Measurements from ENCODE around the gene GPR21. TPM values are rescaled to one million over a fixed set of nuclear protein-coding genes. Genes with fewer than 3 reads are reported as not detected.

Gene GPR21
- total RNA-seq, 2 donors from 2014 or later, result 0.97 TPM; not detected in 1

DNA sequence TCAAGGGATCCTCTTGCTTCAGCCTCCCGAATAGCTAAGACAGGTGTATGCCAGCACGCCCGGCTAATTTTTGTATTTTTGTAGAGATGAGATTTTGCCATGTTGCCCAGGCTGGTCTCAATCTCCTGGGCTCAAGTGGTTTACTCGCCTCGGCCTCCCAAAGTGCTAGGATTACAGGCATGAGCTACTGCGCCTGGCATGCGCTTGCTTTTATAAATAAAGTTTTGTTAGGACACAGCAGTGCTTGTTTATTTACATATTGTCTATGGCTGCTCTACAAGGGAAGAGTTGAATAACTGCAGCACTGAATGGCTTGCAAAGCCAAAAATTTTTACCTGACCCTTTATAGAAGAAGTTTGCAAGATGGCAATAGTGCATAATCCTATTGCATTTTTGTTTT lies 27.7 kb downstream of the GPR21 start:
- Histone ChIP-seq H3K27ac (no peak overlapping the region), H3K9me3 (no peaks in the 10 kb centered on the region), H3K4me1 (replicated peaks) (no peaks in the 10 kb centered on the region), H3K36me3 (no peaks in the 10 kb centered on the region), H3K4me3 (no peak overlapping the region), H3K27me3 (replicated peaks; ENCODE audit: insufficient read depth) (no peaks in the 10 kb centered on the region)
- DNase-seq (ENCODE audit: low spot score), result no peak
- intact Hi-C loops (cut with DNase I), result no loop called here
- WGBS, result 97% methylated on average over 7 of the region's 7 CpGs
- TF ChIP-seq POLR2A (IDR thresholded peaks at IDR 0.05), result no peak
- no peak for TF ChIP-seq POLR2AphosphoS5 (IDR thresholded peaks at IDR 0.05)
- TF ChIP-seq, protein P1, sequence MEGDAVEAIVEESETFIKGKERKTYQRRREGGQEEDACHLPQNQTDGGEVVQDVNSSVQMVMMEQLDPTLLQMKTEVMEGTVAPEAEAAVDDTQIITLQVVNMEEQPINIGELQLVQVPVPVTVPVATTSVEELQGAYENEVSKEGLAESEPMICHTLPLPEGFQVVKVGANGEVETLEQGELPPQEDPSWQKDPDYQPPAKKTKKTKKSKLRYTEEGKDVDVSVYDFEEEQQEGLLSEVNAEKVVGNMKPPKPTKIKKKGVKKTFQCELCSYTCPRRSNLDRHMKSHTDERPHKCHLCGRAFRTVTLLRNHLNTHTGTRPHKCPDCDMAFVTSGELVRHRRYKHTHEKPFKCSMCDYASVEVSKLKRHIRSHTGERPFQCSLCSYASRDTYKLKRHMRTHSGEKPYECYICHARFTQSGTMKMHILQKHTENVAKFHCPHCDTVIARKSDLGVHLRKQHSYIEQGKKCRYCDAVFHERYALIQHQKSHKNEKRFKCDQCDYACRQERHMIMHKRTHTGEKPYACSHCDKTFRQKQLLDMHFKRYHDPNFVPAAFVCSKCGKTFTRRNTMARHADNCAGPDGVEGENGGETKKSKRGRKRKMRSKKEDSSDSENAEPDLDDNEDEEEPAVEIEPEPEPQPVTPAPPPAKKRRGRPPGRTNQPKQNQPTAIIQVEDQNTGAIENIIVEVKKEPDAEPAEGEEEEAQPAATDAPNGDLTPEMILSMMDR (IDR thresholded peaks at IDR 0.05), result no peak

DNA sequence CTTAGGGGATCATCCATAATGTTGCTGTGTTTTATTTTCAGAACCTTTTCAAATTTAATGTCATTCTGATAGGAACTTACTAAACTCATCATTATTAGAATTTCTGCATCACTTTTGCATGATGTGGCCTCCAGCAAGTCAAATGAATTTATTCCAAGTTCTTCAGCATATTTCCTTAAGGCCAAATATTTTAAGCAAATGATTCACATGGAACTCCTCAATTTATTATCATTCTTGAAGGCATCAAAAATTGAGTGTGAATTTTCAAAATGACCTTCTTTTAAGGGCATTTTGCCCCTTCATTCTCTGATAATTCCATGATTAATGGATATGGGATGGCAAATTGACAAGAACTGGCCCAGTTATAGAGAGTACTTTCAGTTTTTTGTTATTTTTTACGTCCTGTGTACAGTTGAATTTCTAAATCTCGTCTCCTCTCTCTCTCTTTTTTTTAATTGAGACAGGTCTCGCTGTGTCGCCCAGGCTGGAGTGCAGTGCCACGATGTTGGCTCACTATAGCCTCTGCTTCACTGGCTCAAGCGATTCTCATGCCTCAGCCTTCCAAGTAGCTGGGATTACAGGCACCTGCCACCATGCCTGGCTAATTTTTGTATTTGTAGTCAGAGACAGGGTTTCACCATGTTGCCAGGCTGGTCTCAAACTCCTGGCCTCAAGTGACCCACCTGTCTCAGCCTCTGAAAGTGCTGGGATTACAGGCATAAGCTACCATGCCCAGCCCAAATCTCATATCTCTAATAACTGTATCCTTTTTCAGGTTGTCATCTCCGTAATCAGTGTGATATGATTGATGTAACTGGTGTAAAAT lies 29.1 kb downstream of the GPR21 start:
- TF ChIP-seq POLR2A (IDR thresholded peaks at IDR 0.05) (no peak), POLR2AphosphoS5 (IDR thresholded peaks at IDR 0.05) (no peak)
- TF ChIP-seq, protein P1 (IDR thresholded peaks at IDR 0.05), result no peak
- 85% methylated on average over 7 of the region's 7 CpGs for WGBS
- H3K27ac ChIP-seq, result no peak overlapping the region
- no peaks in the 10 kb centered on the region for H3K27me3 ChIP-seq (replicated peaks; ENCODE audit: insufficient read depth)
- DNase-seq (ENCODE audit: low spot score), result no peak
- H3K4me3 ChIP-seq, result no peak overlapping the region
- no peaks in the 10 kb centered on the region for H3K4me1 ChIP-seq (replicated peaks)
- no peaks in the 10 kb centered on the region for H3K9me3 ChIP-seq
- intact Hi-C loops (cut with DNase I), result no loop called here
- no peaks in the 10 kb centered on the region for H3K36me3 ChIP-seq

DNA sequence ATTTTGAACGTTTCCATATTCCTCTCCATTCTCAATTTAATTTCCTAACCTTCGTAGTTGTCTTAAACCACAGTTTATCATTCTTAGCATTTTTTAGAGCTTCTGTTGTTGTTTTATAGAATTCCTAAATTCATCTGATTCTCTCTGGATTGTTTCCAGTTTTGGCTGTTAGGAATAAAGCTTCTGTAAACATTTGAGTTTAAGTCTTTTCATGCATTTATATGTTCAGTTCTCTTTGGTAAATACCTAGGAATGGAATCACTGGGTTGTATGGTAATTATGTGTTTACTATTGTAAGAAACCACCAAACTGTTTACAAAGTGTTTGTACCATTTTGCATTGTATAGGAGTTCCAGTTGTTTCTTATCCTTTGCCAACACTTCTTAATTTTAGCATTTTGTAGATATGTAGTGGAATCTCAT lies 29.7 kb downstream of the GPR21 start:
- intact Hi-C loops (cut with DNase I), result no loop called here
- H3K4me1 ChIP-seq (replicated peaks), result no peaks in the 10 kb centered on the region
- H3K27ac ChIP-seq, result no peak overlapping the region
- H3K36me3 ChIP-seq, result no peaks in the 10 kb centered on the region
- H3K27me3 ChIP-seq (replicated peaks; ENCODE audit: insufficient read depth), result no peaks in the 10 kb centered on the region
- H3K4me3 ChIP-seq, result no peak overlapping the region
- H3K9me3 ChIP-seq, result no peaks in the 10 kb centered on the region
- WGBS, result 46% methylated on average over 2 of the region's 2 CpGs
- DNase-seq (ENCODE audit: low spot score), result no peak
- TF ChIP-seq POLR2A (IDR thresholded peaks at IDR 0.05) (no peak), POLR2AphosphoS5 (IDR thresholded peaks at IDR 0.05) (no peak)
- TF ChIP-seq, protein P1 (IDR thresholded peaks at IDR 0.05), result no peak

DNA sequence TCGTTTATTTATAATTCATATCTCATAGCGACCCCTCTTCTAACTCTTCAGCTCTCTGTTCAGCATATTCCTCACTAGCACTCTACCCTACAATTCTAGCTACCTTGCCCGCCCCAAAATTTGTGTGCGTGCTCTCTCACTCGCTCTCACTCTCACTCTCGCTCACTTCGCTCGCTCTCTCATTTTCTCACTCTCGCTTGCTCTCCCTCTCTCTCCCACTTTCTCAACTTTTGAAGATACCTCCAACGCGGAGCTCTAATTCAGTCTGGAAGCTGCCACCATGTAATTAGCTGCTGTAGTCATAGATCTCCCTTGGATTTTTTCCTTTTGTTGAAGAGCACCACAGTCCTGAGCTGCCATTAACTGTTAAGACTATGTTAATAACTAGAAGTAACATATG lies 30.4 kb downstream of the GPR21 start:
- no peaks in the 10 kb centered on the region for H3K9me3 ChIP-seq
- intact Hi-C loops (cut with DNase I), result no loop called here
- WGBS, result 95% methylated on average over 11 of the region's 11 CpGs
- no peak overlapping the region for H3K27ac ChIP-seq
- no peaks in the 10 kb centered on the region for H3K4me1 ChIP-seq (replicated peaks)
- no peak overlapping the region for H3K4me3 ChIP-seq
- no peak for DNase-seq (ENCODE audit: low spot score)
- no peak for TF ChIP-seq POLR2AphosphoS5 (IDR thresholded peaks at IDR 0.05)
- TF ChIP-seq, protein P1 (IDR thresholded peaks at IDR 0.05), result no peak
- TF ChIP-seq POLR2A (IDR thresholded peaks at IDR 0.05), result no peak
- H3K36me3 ChIP-seq, result no peaks in the 10 kb centered on the region
- H3K27me3 ChIP-seq (replicated peaks; ENCODE audit: insufficient read depth), result no peaks in the 10 kb centered on the region

DNA sequence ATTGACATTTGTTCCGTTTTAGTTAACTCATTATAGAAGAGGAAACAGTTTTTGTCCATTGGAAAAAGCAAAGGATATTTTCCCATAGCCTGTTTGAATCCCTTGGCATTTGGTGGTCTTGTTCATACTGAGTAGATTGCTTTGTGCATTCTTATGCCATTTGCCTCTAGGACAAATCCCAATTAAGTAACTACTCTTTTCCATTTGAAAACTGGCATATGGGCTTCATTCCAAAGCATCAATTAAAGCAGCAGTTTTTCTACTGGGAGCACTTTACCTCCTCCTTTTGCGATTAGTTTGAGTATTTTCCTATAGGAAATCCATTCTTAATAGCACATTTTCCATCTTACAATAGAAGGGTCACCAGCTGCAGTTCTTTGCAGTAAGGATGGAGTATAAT lies 31.2 kb downstream of the GPR21 start:
- Histone ChIP-seq H3K27me3 (replicated peaks; ENCODE audit: insufficient read depth) (no peaks in the 10 kb centered on the region), H3K9me3 (no peaks in the 10 kb centered on the region), H3K4me1 (replicated peaks) (no peaks in the 10 kb centered on the region), H3K4me3 (no peak overlapping the region), H3K36me3 (no peaks in the 10 kb centered on the region), H3K27ac (no peak overlapping the region)
- no peak for DNase-seq (ENCODE audit: low spot score)
- no peak for TF ChIP-seq POLR2A (IDR thresholded peaks at IDR 0.05)
- TF ChIP-seq POLR2AphosphoS5 (IDR thresholded peaks at IDR 0.05), result no peak
- TF ChIP-seq, protein P1 (IDR thresholded peaks at IDR 0.05), result no peak
- intact Hi-C loops (cut with DNase I), result no loop called here
- WGBS, result 58% methylated on average over 2 of the region's 2 CpGs
